IMR-90 (cell line): Measurements from ENCODE around the gene STARD7.

Source experiments
- BHLHE40 ChIP-seq: fragments of 150-350 bp; IDR thresholded peaks from 2 replicates; pipeline ENCODE4 v1.6.1; 2016; ENCODE audit warnings: mild to moderate bottlenecking, low read depth, low read length
- CEBPB ChIP-seq: IDR thresholded peaks from 2 replicates; pipeline ENCODE4 v1.6.1; 2012; ENCODE audit warnings: low read depth, low read length, improper control_type of control experiment
- CHD1 ChIP-seq: IDR thresholded peaks from 2 replicates; pipeline ENCODE4 v1.6.1; 2012; ENCODE audit warnings: low read depth, low read length, improper control_type of control experiment
- CTCF ChIP-seq: conservative IDR thresholded peaks from 2 replicates; pipeline ENCODE4 v1.5.1; 2012; ENCODE audit warnings: mild to moderate bottlenecking, low read depth, low read length, improper control_type of control experiment
- MAFK ChIP-seq: IDR thresholded peaks from 2 replicates; pipeline ENCODE4 v1.6.1; 2012; ENCODE audit warnings: low read depth, low read length, improper control_type of control experiment
- MAZ ChIP-seq: IDR thresholded peaks from 2 replicates; pipeline ENCODE4 v1.6.1; 2012; ENCODE audit warnings: low read depth, mild to moderate bottlenecking, low read length, improper control_type of control experiment, moderate library complexity, borderline replicate concordance
- MXI1 ChIP-seq: IDR thresholded peaks from 2 replicates; pipeline ENCODE4 v1.6.1; 2012; ENCODE audit warnings: low read depth, mild to moderate bottlenecking, low read length, moderate library complexity, borderline replicate concordance
- NFE2L2 ChIP-seq: fragments of 150-350 bp; IDR thresholded peaks from 2 replicates; pipeline ENCODE4 v1.6.1; 2016; ENCODE audit warnings: low read depth, mild to moderate bottlenecking, low read length
- POLR2A ChIP-seq: IDR thresholded peaks from 2 replicates; pipeline ENCODE4 v1.6.1; 2012; ENCODE audit warnings: mild to moderate bottlenecking, low read depth, low read length
- RAD21 ChIP-seq: IDR thresholded peaks from 2 replicates; pipeline ENCODE4 v1.6.1; 2012; ENCODE audit warnings: low read length, improper control_type of control experiment
- RCOR1 ChIP-seq: IDR thresholded peaks from 2 replicates; pipeline ENCODE4 v1.6.1; 2012; ENCODE audit warnings: mild to moderate bottlenecking, low read length, improper control_type of control experiment; ENCODE audit not compliant: insufficient replicate concordance
- RFX5 ChIP-seq: IDR thresholded peaks from 2 replicates; pipeline ENCODE4 v1.8.0; 2012; ENCODE audit warnings: low read depth, mild to moderate bottlenecking, low read length, moderate library complexity
- SMC3 ChIP-seq: fragments of 150-350 bp; IDR thresholded peaks from 2 replicates; pipeline ENCODE4 v1.6.1; 2016; ENCODE audit warnings: low read depth, mild to moderate bottlenecking, antibody characterized with exemption, low read length, moderate library complexity
- USF2 ChIP-seq: fragments of 150-350 bp; IDR thresholded peaks from 2 replicates; pipeline ENCODE4 v1.6.1; 2017; ENCODE audit warnings: mild to moderate bottlenecking, antibody characterized with exemption, low read length, low read depth

DNA sequence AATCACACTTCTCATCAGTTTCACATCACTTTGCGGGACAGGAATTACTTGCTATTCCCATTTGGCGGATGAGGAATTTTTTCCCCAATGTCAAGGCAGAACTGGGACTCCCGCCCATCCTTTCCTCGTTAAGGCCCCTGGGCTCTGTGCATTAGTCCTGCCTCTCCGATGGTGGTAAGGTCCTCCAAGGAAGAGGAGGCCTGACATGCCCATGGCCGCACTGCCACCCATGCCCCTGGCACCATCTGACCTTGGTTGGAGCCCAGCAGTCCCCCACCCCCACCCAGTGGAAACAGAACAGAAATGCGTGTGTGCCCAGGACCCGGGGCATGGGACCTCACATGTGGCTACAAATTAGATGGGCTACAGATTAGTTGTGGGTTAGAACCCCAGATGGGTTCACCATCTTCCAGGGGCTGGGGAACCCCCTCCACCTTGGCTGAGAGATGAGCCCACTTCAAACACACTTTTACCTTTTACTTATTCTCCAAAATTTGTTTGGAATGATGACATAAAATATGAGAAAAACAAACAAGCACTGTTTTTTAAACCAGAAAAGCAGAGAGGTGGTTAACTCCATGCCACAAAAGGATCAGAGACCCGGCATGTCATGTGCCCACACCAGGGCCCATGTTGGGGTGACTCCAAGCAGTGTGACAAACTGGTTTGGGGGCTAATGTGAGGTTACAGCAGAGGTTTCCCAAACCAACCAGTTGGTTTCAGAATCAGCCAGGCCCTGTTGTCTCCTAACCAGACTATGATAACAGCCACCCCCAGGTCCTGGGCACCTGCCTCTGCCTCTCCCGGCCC lies 52.4 kb downstream of the STARD7 start:
- no peak for TF ChIP-seq MXI1
- TF ChIP-seq SMC3, result no peak
- TF ChIP-seq NFE2L2, result no peak
- TF ChIP-seq MAFK, result no peak
- TF ChIP-seq CTCF, result no peak
- TF ChIP-seq POLR2A, result no peak
- TF ChIP-seq USF2, result no peak
- TF ChIP-seq BHLHE40, result no peak
- TF ChIP-seq RAD21, result no peak
- TF ChIP-seq MAZ, result no peak
- TF ChIP-seq CEBPB, result no peak
- no peak for TF ChIP-seq RCOR1
- no peak for TF ChIP-seq CHD1
- TF ChIP-seq RFX5, result no peak
